ENCODE measurements around the gene RLF.
"Not testable (repeated sequence)": the region's sequence is repeated elsewhere in the genome, so short reads cannot be mapped to it uniquely, and the experiment has no call there.

The RLF gene

GRCh38 chr1:40187399-40187798 is 26.2 kb downstream of the RLF start:
- H3K4me3 ChIP-seq (ENCODE audit: low read depth, low read length), result no peak overlapping the region
- ChIA-PET POLR2A (interaction anchor here (1.2 kb wide), 1 partner anchor 55 kb away, joined by 4 read pairs; no protein-coding TSS in a partner anchor), CTCF (interaction anchor here (1.0 to 2.0 kb wide), 5 partner anchors 9 to 151 kb away, joined by 3 to 5 read pairs (median 3); no protein-coding TSS in a partner anchor)
- DNase-seq (ENCODE audit: low read depth, low spot score), result no peak
- no peak for TF ChIP-seq CTCF (IDR thresholded peaks at IDR 0.05; ENCODE audit: insufficient read depth, low read length, missing control alignments)

GRCh38 chr1:40194639-40195038 is 33.5 kb downstream of the RLF start:
- DNase-seq (ENCODE audit: low read depth, low spot score); H3K4me3 ChIP-seq (ENCODE audit: low read depth, low read length); POLR2A ChIA-PET; CTCF ChIA-PET: not testable (repeated sequence)

GRCh38 chr1:40197656-40198055 is 36.5 kb downstream of the RLF start:
- no peak for TF ChIP-seq CTCF (IDR thresholded peaks at IDR 0.05; ENCODE audit: insufficient read depth, low read length, missing control alignments)
- H3K4me3 ChIP-seq (ENCODE audit: low read depth, low read length), result no peak overlapping the region
- CTCF ChIA-PET, result interaction anchor here (0.8 to 1.7 kb wide), 5 partner anchors 7 to 117 kb away, joined by 3 to 6 read pairs (median 4); no protein-coding TSS in a partner anchor
- DNase-seq (ENCODE audit: low read depth, low spot score), result no peak
- POLR2A ChIA-PET, result no interaction called here

GRCh38 chr1:40199126-40199525 is 37.9 kb downstream of the RLF start:
- DNase-seq (ENCODE audit: low read depth, low spot score), result no peak
- ChIA-PET POLR2A (no interaction called here), CTCF (interaction anchor here (1.3 to 1.7 kb wide), 5 partner anchors 9 to 140 kb away, joined by 3 to 6 read pairs (median 3); no protein-coding TSS in a partner anchor)
- no peak for TF ChIP-seq CTCF (IDR thresholded peaks at IDR 0.05; ENCODE audit: insufficient read depth, low read length, missing control alignments)
- H3K4me3 ChIP-seq (ENCODE audit: low read depth, low read length), result no peak overlapping the region

- TF ChIP-seq CTCF (IDR thresholded peaks at IDR 0.05; ENCODE audit: insufficient read depth, low read length, missing control alignments), result no peak
- CTCF ChIA-PET, result interaction anchor here (1.2 to 2.2 kb wide), 3 partner anchors 20 to 61 kb away, joined by 3 to 6 read pairs (median 4); no protein-coding TSS in a partner anchor
- POLR2A ChIA-PET, result no interaction called here
- no peak overlapping the region for H3K4me3 ChIP-seq (ENCODE audit: low read depth, low read length)
- no peak for DNase-seq (ENCODE audit: low read depth, low spot score)
These were observed 43.7 kb downstream of the RLF start for GRCh38 chr1:40204856-40205255.

- POLR2A ChIA-PET, result interaction anchor here (0.6 kb wide), 1 partner anchor 28 kb away, joined by 3 read pairs; no protein-coding TSS in a partner anchor
- TF ChIP-seq CTCF (IDR thresholded peaks at IDR 0.05; ENCODE audit: insufficient read depth, low read length, missing control alignments), result no peak
- H3K4me3 ChIP-seq (ENCODE audit: low read depth, low read length), result no peak overlapping the region
- no peak for DNase-seq (ENCODE audit: low read depth, low spot score)
- CTCF ChIA-PET, result interaction anchor here (0.6 to 0.9 kb wide), 2 partner anchors 10 to 38 kb away, joined by 3 read pairs; no protein-coding TSS in a partner anchor
These were observed 49.5 kb downstream of the RLF start for GRCh38 chr1:40210511-40211204.
